Neural cell (in vitro differentiated cells): ENCODE data around the gene CNIH1. TPM values are rescaled to one million over a fixed set of nuclear protein-coding genes. Genes with fewer than 3 reads are reported as not detected.

Experiments used
- H2AFZ ChIP-seq: fragments of 200-600, 300-800 bp; sonication (generic), shearing (Covaris generic); 2 replicates; pipeline ENCODE4 v1.6.0; 2014; ENCODE audit warnings: low read depth, mild to moderate bottlenecking, antibody characterized with exemption, low read length, moderate library complexity
- H3F3A ChIP-seq: fragments of 200-600 bp; shearing (Covaris generic); 2 replicates; pipeline ENCODE4 v1.6.1; 2016; ENCODE audit warnings: mild to moderate bottlenecking, moderate library complexity, mixed read lengths, antibody characterized with exemption, low read length; ENCODE audit not compliant: insufficient read depth, poor library complexity, severe bottlenecking
- H3K27ac ChIP-seq: fragments of 200-600, 300-800 bp; sonication (generic), shearing (Covaris generic); 2 replicates; pipeline ENCODE4 v1.5.1; 2014; ENCODE audit warnings: mild to moderate bottlenecking, low read length, moderate library complexity
- H3K27me3 ChIP-seq: fragments of 300-800, 200-600 bp; sonication (generic), shearing (Covaris generic); 2 replicates; pipeline ENCODE4 v1.6.0; 2014; ENCODE audit warnings: mild to moderate bottlenecking, low read depth, low read length, moderate library complexity; ENCODE audit not compliant: insufficient read depth
- H3K36me3 ChIP-seq: fragments of 300-800, 200-600 bp; sonication (generic), shearing (Covaris generic); 2 replicates; pipeline ENCODE4 v1.5.1; 2014; ENCODE audit warnings: mild to moderate bottlenecking, antibody characterized with exemption, low read length, moderate library complexity; ENCODE audit not compliant: insufficient read depth
- H3K4me2 ChIP-seq: fragments of 300-800, 200-600 bp; sonication (generic), shearing (Covaris generic); 2 replicates; pipeline ENCODE4 v1.6.0; 2014; ENCODE audit warnings: mild to moderate bottlenecking, low read length
- H3K4me3 ChIP-seq: fragments of 300-800, 200-600 bp; sonication (generic), shearing (Covaris generic); 2 replicates; pipeline ENCODE4 v1.5.1; 2014; ENCODE audit warnings: mild to moderate bottlenecking, low read length, moderate library complexity
- H3K79me2 ChIP-seq: fragments of 200-600 bp; shearing (Covaris generic); replicated peaks from 2 replicates; pipeline ENCODE4 v1.6.0; 2014; ENCODE audit warnings: mild to moderate bottlenecking, low read length, moderate library complexity; ENCODE audit not compliant: insufficient read depth
- H3K9ac ChIP-seq: fragments of 300-800, 200-600 bp; sonication (generic), shearing (Covaris generic); 2 replicates; pipeline ENCODE4 v1.6.1; 2016; ENCODE audit warnings: mild to moderate bottlenecking, low read length, mixed read lengths
- H3K9me2 ChIP-seq: fragments of 200-600 bp; shearing (Covaris generic); 2 replicates; pipeline ENCODE4 v1.6.1; 2016; ENCODE audit warnings: mild to moderate bottlenecking, low read length, mixed read lengths; ENCODE audit not compliant: insufficient read depth
- H3K9me3 ChIP-seq: fragments of 200-600, 300-800 bp; sonication (generic), shearing (Covaris generic); 2 replicates; pipeline ENCODE4 v1.6.1; 2016; ENCODE audit warnings: mild to moderate bottlenecking, mixed run types, low read length, moderate library complexity, mixed read lengths
- H4K20me1 ChIP-seq: fragments of 200-600 bp; shearing (Covaris generic); 2 replicates; pipeline ENCODE4 v1.6.1; 2016; ENCODE audit warnings: mild to moderate bottlenecking, mixed run types; ENCODE audit not compliant: insufficient read depth
- EP300 ChIP-seq: fragments of 450-650 bp; conservative IDR thresholded peaks from 2 replicates; pipeline ENCODE4 v1.6.1; 2014; ENCODE audit warnings: antibody characterized with exemption, mild to moderate bottlenecking, moderate library complexity; ENCODE audit not compliant: poor library complexity, severe bottlenecking
- EZH2 ChIP-seq: fragments of 200-600, 300-800 bp; shearing (Covaris generic), sonication (generic); IDR thresholded peaks from 2 replicates; pipeline ENCODE4 v1.6.1; 2014; ENCODE audit warnings: antibody characterized with exemption, low read length, borderline replicate concordance, mild to moderate bottlenecking; ENCODE audit not compliant: insufficient read depth, poor library complexity, severe bottlenecking
- MXI1 ChIP-seq: fragments of 450-650 bp; conservative IDR thresholded peaks from 2 replicates; pipeline ENCODE4 v1.6.1; 2014; ENCODE audit warnings: antibody characterized with exemption, mild to moderate bottlenecking; ENCODE audit not compliant: poor library complexity, severe bottlenecking
- POLR2AphosphoS5 ChIP-seq: IDR thresholded peaks from 2 replicates; pipeline ENCODE4 v1.6.1; 2012
- RAD21 ChIP-seq: fragments of 450-650 bp; conservative IDR thresholded peaks from 2 replicates; pipeline ENCODE4 v1.6.1; 2014; ENCODE audit warnings: antibody characterized with exemption, mild to moderate bottlenecking, moderate library complexity
- SMC3 ChIP-seq: fragments of 450-650 bp; conservative IDR thresholded peaks from 2 replicates; pipeline ENCODE4 v1.6.1; 2014; ENCODE audit warnings: antibody characterized with exemption, mild to moderate bottlenecking, moderate library complexity; ENCODE audit not compliant: poor library complexity
- TAF1 ChIP-seq: IDR thresholded peaks from 2 replicates; pipeline ENCODE4 v1.6.1; 2012; ENCODE audit warnings: low read depth
- polyA plus RNA-seq: library from polyadenylated mRNA; depleted of rRNA; stranded (reverse); fragments of >200 nt; gene quantifications from 2 replicates; pipeline ENCODE4 v1.2.3, GENCODE V29; 2014
- TF ChIP-seq, protein P1 (sequence below): IDR thresholded peaks from 2 replicates; pipeline ENCODE4 v1.6.1; 2012; ENCODE audit warnings: borderline replicate concordance
- TF ChIP-seq, protein P2 (sequence below): fragments of 450-650 bp; IDR thresholded peaks from 2 replicates; pipeline ENCODE4 v1.5.1; 2014; ENCODE audit warnings: antibody characterized with exemption, mild to moderate bottlenecking, moderate library complexity; ENCODE audit not compliant: poor library complexity, severe bottlenecking

The CNIH1 gene
- polyA plus RNA-seq, 1 donor from 2014 or later = 125 TPM

DNA sequence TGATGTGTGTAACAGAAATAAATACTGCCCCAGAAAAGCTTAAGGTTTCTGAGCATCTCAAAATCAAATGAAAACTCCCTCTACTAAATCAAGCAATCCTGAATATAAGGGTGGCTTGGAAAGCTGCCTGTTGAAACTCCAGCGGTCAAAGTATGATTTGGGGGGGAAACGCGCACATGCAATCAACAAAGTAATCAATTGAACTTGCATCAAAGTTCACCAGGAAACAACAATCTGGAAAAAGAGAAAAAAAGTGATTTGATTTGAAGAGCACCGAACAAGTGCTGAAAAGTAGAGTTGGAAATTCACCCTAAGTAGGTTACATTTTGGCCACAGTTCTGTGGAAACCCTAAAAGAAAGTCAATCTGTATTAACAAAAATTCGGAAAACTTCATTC lies 700 bp downstream of the CNIH1 start:
- peak overlapping the region; percentile 92 for H3K9ac ChIP-seq
- H3K27me3 ChIP-seq = no peaks in the 10 kb centered on the region
- TF ChIP-seq POLR2AphosphoS5 = no peak
- TF ChIP-seq, protein P1, sequence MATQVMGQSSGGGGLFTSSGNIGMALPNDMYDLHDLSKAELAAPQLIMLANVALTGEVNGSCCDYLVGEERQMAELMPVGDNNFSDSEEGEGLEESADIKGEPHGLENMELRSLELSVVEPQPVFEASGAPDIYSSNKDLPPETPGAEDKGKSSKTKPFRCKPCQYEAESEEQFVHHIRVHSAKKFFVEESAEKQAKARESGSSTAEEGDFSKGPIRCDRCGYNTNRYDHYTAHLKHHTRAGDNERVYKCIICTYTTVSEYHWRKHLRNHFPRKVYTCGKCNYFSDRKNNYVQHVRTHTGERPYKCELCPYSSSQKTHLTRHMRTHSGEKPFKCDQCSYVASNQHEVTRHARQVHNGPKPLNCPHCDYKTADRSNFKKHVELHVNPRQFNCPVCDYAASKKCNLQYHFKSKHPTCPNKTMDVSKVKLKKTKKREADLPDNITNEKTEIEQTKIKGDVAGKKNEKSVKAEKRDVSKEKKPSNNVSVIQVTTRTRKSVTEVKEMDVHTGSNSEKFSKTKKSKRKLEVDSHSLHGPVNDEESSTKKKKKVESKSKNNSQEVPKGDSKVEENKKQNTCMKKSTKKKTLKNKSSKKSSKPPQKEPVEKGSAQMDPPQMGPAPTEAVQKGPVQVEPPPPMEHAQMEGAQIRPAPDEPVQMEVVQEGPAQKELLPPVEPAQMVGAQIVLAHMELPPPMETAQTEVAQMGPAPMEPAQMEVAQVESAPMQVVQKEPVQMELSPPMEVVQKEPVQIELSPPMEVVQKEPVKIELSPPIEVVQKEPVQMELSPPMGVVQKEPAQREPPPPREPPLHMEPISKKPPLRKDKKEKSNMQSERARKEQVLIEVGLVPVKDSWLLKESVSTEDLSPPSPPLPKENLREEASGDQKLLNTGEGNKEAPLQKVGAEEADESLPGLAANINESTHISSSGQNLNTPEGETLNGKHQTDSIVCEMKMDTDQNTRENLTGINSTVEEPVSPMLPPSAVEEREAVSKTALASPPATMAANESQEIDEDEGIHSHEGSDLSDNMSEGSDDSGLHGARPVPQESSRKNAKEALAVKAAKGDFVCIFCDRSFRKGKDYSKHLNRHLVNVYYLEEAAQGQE = no peak
- TF ChIP-seq RAD21 = no peak
- TF ChIP-seq, protein P2, sequence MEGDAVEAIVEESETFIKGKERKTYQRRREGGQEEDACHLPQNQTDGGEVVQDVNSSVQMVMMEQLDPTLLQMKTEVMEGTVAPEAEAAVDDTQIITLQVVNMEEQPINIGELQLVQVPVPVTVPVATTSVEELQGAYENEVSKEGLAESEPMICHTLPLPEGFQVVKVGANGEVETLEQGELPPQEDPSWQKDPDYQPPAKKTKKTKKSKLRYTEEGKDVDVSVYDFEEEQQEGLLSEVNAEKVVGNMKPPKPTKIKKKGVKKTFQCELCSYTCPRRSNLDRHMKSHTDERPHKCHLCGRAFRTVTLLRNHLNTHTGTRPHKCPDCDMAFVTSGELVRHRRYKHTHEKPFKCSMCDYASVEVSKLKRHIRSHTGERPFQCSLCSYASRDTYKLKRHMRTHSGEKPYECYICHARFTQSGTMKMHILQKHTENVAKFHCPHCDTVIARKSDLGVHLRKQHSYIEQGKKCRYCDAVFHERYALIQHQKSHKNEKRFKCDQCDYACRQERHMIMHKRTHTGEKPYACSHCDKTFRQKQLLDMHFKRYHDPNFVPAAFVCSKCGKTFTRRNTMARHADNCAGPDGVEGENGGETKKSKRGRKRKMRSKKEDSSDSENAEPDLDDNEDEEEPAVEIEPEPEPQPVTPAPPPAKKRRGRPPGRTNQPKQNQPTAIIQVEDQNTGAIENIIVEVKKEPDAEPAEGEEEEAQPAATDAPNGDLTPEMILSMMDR = no peak
- TF ChIP-seq EZH2 = no peak
- TF ChIP-seq SMC3 = no peak
- TF ChIP-seq EP300 = no peak
- no peak for TF ChIP-seq MXI1
- no peak for TF ChIP-seq TAF1
- peak overlapping the region; percentile 73 for H3K4me3 ChIP-seq
- peak overlapping the region; percentile 91 for H3K27ac ChIP-seq
- H2AFZ ChIP-seq = no peak overlapping the region
- H3K4me2 ChIP-seq = peak overlapping the region; percentile 69
- H3K9me3 ChIP-seq = no peaks in the 10 kb centered on the region
- H3F3A ChIP-seq = no peaks in the 10 kb centered on the region
- H3K9me2 ChIP-seq = no peaks in the 10 kb centered on the region
- no peaks in the 10 kb centered on the region for H4K20me1 ChIP-seq
- H3K36me3 ChIP-seq = peaks cover 3% of the 10 kb centered on the region
- H3K79me2 ChIP-seq = peaks cover 43% of the 10 kb centered on the region

DNA sequence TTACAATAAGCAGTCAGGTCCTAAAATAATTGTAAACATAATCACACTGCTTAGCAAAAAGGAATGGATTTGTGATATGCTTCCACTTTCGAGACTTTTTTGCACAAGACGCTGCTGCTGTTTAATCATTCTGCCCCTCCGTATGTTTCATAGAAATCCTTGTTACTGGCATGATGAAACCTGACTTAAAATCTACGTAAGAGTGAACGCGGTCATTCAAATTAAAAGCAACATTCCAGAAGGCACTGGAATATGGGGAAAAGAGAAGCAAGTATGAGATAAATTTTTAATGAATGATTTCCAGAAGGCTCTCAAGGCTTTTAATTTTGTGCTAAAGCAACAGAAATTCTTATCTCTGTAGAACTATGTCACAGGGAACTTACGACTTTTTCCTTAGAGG lies 1.1 kb downstream of the CNIH1 start:
- Histone ChIP-seq H3F3A (no peaks in the 10 kb centered on the region), H3K9ac (peak overlapping the region; percentile 92), H3K36me3 (peaks cover 3% of the 10 kb centered on the region), H3K9me2 (no peaks in the 10 kb centered on the region), H3K79me2 (peaks cover 47% of the 10 kb centered on the region), H3K27ac (peak overlapping the region; percentile 91), H4K20me1 (no peaks in the 10 kb centered on the region), H3K4me3 (peak overlapping the region; percentile 73), H3K4me2 (peak overlapping the region; percentile 69), H2AFZ (no peak overlapping the region), H3K27me3 (no peaks in the 10 kb centered on the region), H3K9me3 (no peaks in the 10 kb centered on the region)
- no peak for TF ChIP-seq EZH2
- no peak for TF ChIP-seq TAF1
- no peak for TF ChIP-seq EP300
- TF ChIP-seq SMC3 = no peak
- TF ChIP-seq POLR2AphosphoS5 = no peak
- no peak for TF ChIP-seq MXI1
- TF ChIP-seq, protein P2 = no peak
- TF ChIP-seq RAD21 = no peak
- TF ChIP-seq, protein P1 = no peak
